Kidney epithelial cell (primary cell): ENCODE results near the gene CFAP45. TPM values are rescaled to one million over a fixed set of nuclear protein-coding genes. Genes with fewer than 3 reads are reported as not detected.

ENCODE experiments used
- DNase-seq: peaks from one replicate; pipeline ENCODE4 v3.0.0-alpha.2; 2010; ENCODE audit warnings: low read depth
- H3K27me3 ChIP-seq: 2 replicates; pipeline ENCODE4 v1.6.0; 2011; ENCODE audit warnings: low read length; ENCODE audit not compliant: control insufficient read depth, insufficient read depth
- H3K36me3 ChIP-seq: 2 replicates; pipeline ENCODE4 v1.5.1; 2011; ENCODE audit warnings: low read length; ENCODE audit not compliant: control insufficient read depth, insufficient read depth
- H3K4me3 ChIP-seq: 2 replicates; pipeline ENCODE4 v1.5.1; 2011; ENCODE audit warnings: low read depth, mild to moderate bottlenecking, control low read depth, low read length
- CTCF ChIP-seq: IDR thresholded peaks from 2 replicates; pipeline ENCODE4 v1.5.1; 2011; ENCODE audit warnings: mild to moderate bottlenecking, moderate library complexity, low read length, control low read depth, inconsistent platforms; ENCODE audit not compliant: insufficient read depth, poor library complexity, severe bottlenecking
- total RNA-seq: library from RNA; depleted of rRNA; stranded (reverse); fragments of >200 nt; gene quantifications from 2 replicates; pipeline ENCODE4 v1.2.3, GENCODE V29; 2015

The CFAP45 gene
- total RNA-seq, 1 donor from 2014 or later, result 2.0 TPM

DNA sequence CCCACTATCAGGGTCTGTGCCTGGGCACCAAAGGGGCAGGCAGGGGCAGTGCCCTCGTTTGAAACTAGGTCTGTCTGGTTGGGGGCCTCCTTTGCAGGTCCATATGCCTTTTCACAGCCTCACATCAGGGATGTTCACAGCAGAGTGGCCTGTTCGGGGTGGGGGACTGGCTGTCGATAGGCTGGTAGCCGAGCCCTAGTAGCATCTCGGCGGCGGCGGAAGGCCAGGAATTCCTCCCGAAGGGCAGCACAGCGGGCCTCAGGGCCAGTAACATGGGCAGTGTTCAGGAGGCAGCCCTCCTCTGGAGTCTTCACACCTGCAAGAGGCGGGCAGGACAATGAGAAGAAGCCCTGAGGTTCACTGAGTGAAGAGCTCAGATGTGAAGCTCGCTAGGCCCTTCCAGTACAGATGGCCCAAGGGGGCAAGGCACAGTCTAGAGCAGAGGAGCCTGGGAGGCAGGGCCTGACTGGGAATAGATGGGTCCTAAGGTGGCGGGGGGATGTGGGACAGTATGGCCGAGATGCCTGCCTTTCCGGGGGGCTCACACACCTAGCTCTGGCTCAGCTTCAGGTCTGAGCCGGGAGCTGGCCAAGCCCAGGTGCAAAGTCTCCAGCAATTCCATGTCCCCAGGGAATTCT, 27.4 kb upstream of the CFAP45 start:
- TF ChIP-seq CTCF, result no peak
- H3K4me3 ChIP-seq, result no peak overlapping the region
- DNase-seq, result no peak
- H3K27me3 ChIP-seq, result no peaks in the 10 kb centered on the region
- no peaks in the 10 kb centered on the region for H3K36me3 ChIP-seq

- Histone ChIP-seq H3K4me3 (peak overlapping the region; percentile 76), H3K27me3 (no peaks in the 10 kb centered on the region), H3K36me3 (no peaks in the 10 kb centered on the region)
- no peak for DNase-seq
- TF ChIP-seq CTCF, result no peak
These were observed 25.7 kb upstream of the CFAP45 start for GRCh38 chr1:159925719-159926078.

- H3K4me3 ChIP-seq, result peak within 1 kb of the TSS; percentile 76
- DNase-seq, result peak; percentile 75
- no peak for TF ChIP-seq CTCF
- H3K36me3 ChIP-seq, result no peaks in the 10 kb centered on the region
- H3K27me3 ChIP-seq, result no peaks in the 10 kb centered on the region
These were observed 25.1 kb upstream of the CFAP45 start, which contains the start of gene TAGLN2 for GRCh38 chr1:159924791-159925718. TSS of gene TAGLN2 (minus strand) at chr1:159925507. CDS start at chr1:159920509, 4,998 bp downstream.

- H3K4me3 ChIP-seq, result peak overlapping the region; percentile 76
- H3K36me3 ChIP-seq, result peaks cover 3% of the 10 kb centered on the region
- TF ChIP-seq CTCF, result no peak
- peak; percentile 55 for DNase-seq
- H3K27me3 ChIP-seq, result no peaks in the 10 kb centered on the region
These were observed 24.2 kb upstream of the CFAP45 start for GRCh38 chr1:159924025-159924790.

DNA sequence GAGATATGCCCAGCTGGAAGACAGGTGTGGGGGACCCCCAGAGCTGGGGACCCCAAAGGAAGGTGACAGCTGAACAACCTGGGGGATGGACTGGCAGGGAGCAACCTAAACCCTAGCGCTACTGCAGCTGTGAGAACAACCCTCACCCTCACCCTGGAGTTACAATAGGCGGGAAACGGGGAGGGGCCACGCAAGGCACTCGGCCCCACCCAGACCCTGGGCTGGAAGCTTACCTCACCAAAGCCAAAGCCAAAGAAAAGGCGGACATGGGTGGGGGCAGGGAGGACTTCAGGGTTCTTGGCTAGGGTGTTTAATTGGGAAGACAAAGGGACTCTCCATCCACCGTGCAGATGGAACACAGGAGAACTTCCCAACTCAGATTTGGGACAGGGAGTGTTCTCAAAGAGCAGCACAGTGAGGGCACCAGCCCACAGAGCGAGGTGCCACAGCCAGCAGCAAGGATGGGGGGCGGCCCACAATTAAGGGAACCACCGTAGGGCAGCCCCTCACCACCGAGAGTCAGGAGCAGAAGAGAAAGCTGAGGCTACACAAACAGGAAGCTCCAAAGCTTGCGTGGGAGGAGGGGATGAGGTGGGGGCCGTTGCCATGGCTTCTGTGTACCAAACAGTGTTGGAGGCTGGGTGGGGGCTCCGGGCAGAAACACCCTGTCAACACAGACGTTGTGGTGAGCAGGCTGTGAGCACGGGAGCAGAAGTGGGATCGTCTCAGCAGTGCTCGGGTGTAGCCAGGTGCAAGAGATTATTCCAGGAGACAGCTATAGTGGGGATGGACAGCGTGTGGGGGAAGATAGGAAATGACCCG, 23.4 kb upstream of the CFAP45 start:
- no peak for TF ChIP-seq CTCF

More for the DNA sequence above, 23.4 kb upstream of the CFAP45 start:
- no peaks in the 10 kb centered on the region for H3K27me3 ChIP-seq
- peaks cover 3% of the 10 kb centered on the region for H3K36me3 ChIP-seq
- peak overlapping the region; percentile 76 for H3K4me3 ChIP-seq
- DNase-seq, result peak; percentile 62
